HG03520 (cell line): ENCODE results near the gene TPCN1.

Experiments used
- ATAC-seq: cut with Tn5 transposase; IDR thresholded peaks from one replicate; pipeline ENCODE4 v1.9.1; 2021; ENCODE audit warnings: mild to moderate bottlenecking, moderate library complexity; ENCODE audit not compliant: unreplicated experiment

The TPCN1 gene

GRCh38 chr12:113239811-113240331 is 18.6 kb downstream of the TPCN1 start:
- ATAC-seq, result no peak

GRCh38 chr12:113240395-113240794 is 19.1 kb downstream of the TPCN1 start:
- no peak for ATAC-seq

- no peak for ATAC-seq
Measured at GRCh38 chr12:113241191-113242025, 20.1 kb downstream of the TPCN1 start.

- ATAC-seq, result no peak
Measured at GRCh38 chr12:113242026-113242418, 20.8 kb downstream of the TPCN1 start.

GRCh38 chr12:113242560-113242959 is 21.3 kb downstream of the TPCN1 start:
- no peak for ATAC-seq

GRCh38 chr12:113244047-113244460 is 22.8 kb downstream of the TPCN1 start:
- ATAC-seq, result no peak

- no peak for ATAC-seq
Measured at GRCh38 chr12:113244478-113244958, 23.3 kb downstream of the TPCN1 start.

GRCh38 chr12:113245695-113246477 is 24.6 kb downstream of the TPCN1 start:
- ATAC-seq, result no peak

GRCh38 chr12:113246478-113247122 is 25.3 kb downstream of the TPCN1 start:
- no peak for ATAC-seq

GRCh38 chr12:113247123-113248050 is 26.1 kb downstream of the TPCN1 start:
- no peak for ATAC-seq

- ATAC-seq, result no peak
Measured at GRCh38 chr12:113248051-113248825, 27.0 kb downstream of the TPCN1 start.

- no peak for ATAC-seq
Measured at GRCh38 chr12:113248842-113249435, 27.7 kb downstream of the TPCN1 start.

GRCh38 chr12:113249546-113249945 is 28.3 kb downstream of the TPCN1 start:
- ATAC-seq, result no peak

- ATAC-seq, result no peak
Measured at GRCh38 chr12:113250045-113250444, 28.8 kb downstream of the TPCN1 start.

GRCh38 chr12:113251404-113252070 is 30.3 kb downstream of the TPCN1 start:
- ATAC-seq, result no peak

- ATAC-seq, result no peak
Measured at GRCh38 chr12:113252494-113252893, 31.2 kb downstream of the TPCN1 start.

- ATAC-seq, result no peak
Measured at GRCh38 chr12:113253532-113254285, 32.4 kb downstream of the TPCN1 start.

- ATAC-seq, result no peak
Measured at GRCh38 chr12:113254298-113254697, 33.0 kb downstream of the TPCN1 start.
